Measurements from ENCODE around the gene ARMC2. TPM values are rescaled to one million over a fixed set of nuclear protein-coding genes. Genes with fewer than 3 reads are reported as not detected.
"Not testable (repeated sequence)": the region's sequence is repeated elsewhere in the genome, so short reads cannot be mapped to it uniquely, and the experiment has no call there.

ARMC2 gene
- total RNA-seq, 1 donor from 2014 or later: 6.9 TPM

GRCh38 chr6:108966855-108967755 is 118.9 kb downstream of the ARMC2 start:
- Mint-ChIP-seq H3K4me3 (ENCODE audit: unreplicated experiment) (no peak overlapping the region), H3K27ac (ENCODE audit: unreplicated experiment) (peak overlapping the region; percentile 12), H3K27me3 (ENCODE audit: unreplicated experiment) (peaks cover 1% of the 10 kb centered on the region), H3K9me3 (ENCODE audit: unreplicated experiment) (no peaks in the 10 kb centered on the region), H3K4me1 (ENCODE audit: low read depth, unreplicated experiment) (peaks cover 4% of the 10 kb centered on the region), H3K36me3 (ENCODE audit: unreplicated experiment) (no peaks in the 10 kb centered on the region)
- DNase-seq: peak; percentile 57
- no peak for TF ChIP-seq CTCF (IDR thresholded peaks at IDR 0.05; ENCODE audit: partially characterized antibody, unreplicated experiment)

- no peak overlapping the region for H3K4me3 Mint-ChIP-seq (ENCODE audit: unreplicated experiment)
Observed at GRCh38 chr6:108968325-108969316, 120.4 kb downstream of the ARMC2 start.

GRCh38 chr6:108969776-108970175 is 121.6 kb downstream of the ARMC2 start:
- no peak for TF ChIP-seq CTCF (IDR thresholded peaks at IDR 0.05; ENCODE audit: partially characterized antibody, unreplicated experiment)
- Mint-ChIP-seq H3K36me3 (ENCODE audit: unreplicated experiment) (no peaks in the 10 kb centered on the region), H3K27ac (ENCODE audit: unreplicated experiment) (no peak overlapping the region), H3K27me3 (ENCODE audit: unreplicated experiment) (peaks cover 1% of the 10 kb centered on the region), H3K4me3 (ENCODE audit: unreplicated experiment) (no peak overlapping the region), H3K9me3 (ENCODE audit: unreplicated experiment) (no peaks in the 10 kb centered on the region), H3K4me1 (ENCODE audit: low read depth, unreplicated experiment) (peaks cover 2% of the 10 kb centered on the region)
- no peak for DNase-seq

More at GRCh38 chr6:108968325-108969316, 120.4 kb downstream of the ARMC2 start:
- Mint-ChIP-seq H3K4me1 (ENCODE audit: low read depth, unreplicated experiment) (peaks cover 4% of the 10 kb centered on the region), H3K27me3 (ENCODE audit: unreplicated experiment) (peaks cover 1% of the 10 kb centered on the region), H3K27ac (ENCODE audit: unreplicated experiment) (no peak overlapping the region), H3K36me3 (ENCODE audit: unreplicated experiment) (no peaks in the 10 kb centered on the region), H3K9me3 (ENCODE audit: unreplicated experiment) (no peaks in the 10 kb centered on the region)
- TF ChIP-seq CTCF (IDR thresholded peaks at IDR 0.05; ENCODE audit: partially characterized antibody, unreplicated experiment): no peak
- no peak for DNase-seq

GRCh38 chr6:108974201-108974600 is 126.0 kb downstream of the ARMC2 start:
- Mint-ChIP-seq H3K4me3 (ENCODE audit: unreplicated experiment) (no peak overlapping the region), H3K9me3 (ENCODE audit: unreplicated experiment) (peaks cover 9% of the 10 kb centered on the region), H3K4me1 (ENCODE audit: low read depth, unreplicated experiment) (no peaks in the 10 kb centered on the region), H3K36me3 (ENCODE audit: unreplicated experiment) (peaks cover 18% of the 10 kb centered on the region), H3K27ac (ENCODE audit: unreplicated experiment) (no peak overlapping the region), H3K27me3 (ENCODE audit: unreplicated experiment) (no peaks in the 10 kb centered on the region)
- DNase-seq: no peak
- no peak for TF ChIP-seq CTCF (IDR thresholded peaks at IDR 0.05; ENCODE audit: partially characterized antibody, unreplicated experiment)

- H3K36me3 Mint-ChIP-seq (ENCODE audit: unreplicated experiment): peaks cover 41% of the 10 kb centered on the region
- H3K4me1 Mint-ChIP-seq (ENCODE audit: low read depth, unreplicated experiment); H3K27ac Mint-ChIP-seq (ENCODE audit: unreplicated experiment); DNase-seq; H3K27me3 Mint-ChIP-seq (ENCODE audit: unreplicated experiment); H3K4me3 Mint-ChIP-seq (ENCODE audit: unreplicated experiment): not testable (repeated sequence)
- peaks cover 12% of the 10 kb centered on the region for H3K9me3 Mint-ChIP-seq (ENCODE audit: unreplicated experiment)
Observed at GRCh38 chr6:108978638-108979037, 130.4 kb downstream of the ARMC2 start.

Measured in glutamatergic neuron (in vitro differentiated cells).